Tibial artery (tissue), 4 donors: ENCODE measurements around the gene PLCH2.

Experiments used
- DNase-seq, 2 donors: peaks; one replicate each; pipeline ENCODE4 v3.0.0-alpha.2; 2019
- H3K27ac ChIP-seq, 2 donors: fragments of 200-600 bp; sonication (generic) in 1 of 2; 1 replicate in 1 of 2; 2 replicates in 1 of 2; pipeline ENCODE4 v1.5.1; 2018 to 2019; ENCODE audit warnings: mild to moderate bottlenecking in 1 of 2
- H3K27me3 ChIP-seq, 2 donors: fragments of 200-600 bp; sonication (generic) in 1 of 2; one replicate each; pipeline versions ENCODE4 v1.5.1 to v1.6.0; 2016 to 2019
- H3K36me3 ChIP-seq, 3 donors: fragments of 200-600 bp; sonication (generic) in 2 of 3; one replicate each; pipeline ENCODE4 v1.5.1; 2016 to 2019; ENCODE audit warnings: mild to moderate bottlenecking in 2 of 3
- H3K4me1 ChIP-seq, 4 donors: fragments of 200-600 bp; sonication (generic) in 2 of 4; 1 replicate in 3 of 4; 2 replicates in 1 of 4; pipeline ENCODE4 v1.5.1; 2016 to 2019
- H3K4me3 ChIP-seq, 2 donors: fragments of 200-600 bp; sonication (generic) in 1 of 2; 1 replicate in 1 of 2; 2 replicates in 1 of 2; pipeline ENCODE4 v1.5.1; 2018 to 2019; ENCODE audit warnings: mild to moderate bottlenecking in 2 of 2
- H3K9me3 ChIP-seq, 3 donors: fragments of 200-600 bp; sonication (generic) in 1 of 3; one replicate each; pipeline ENCODE4 v1.5.1; 2016 to 2019
- intact Hi-C: fragments of 100-400 bp; cut with DNase I; formaldehyde crosslinking; loops from one replicate; pipeline ENCODE4 v1.15.0; 2023; ENCODE audit warnings: low total_unique reads
- TF ChIP-seq, protein P1 (sequence below), 2 experiments: fragments of 200-600 bp in 1 of 2; fragments of 450-650 bp in 1 of 2; IDR thresholded peaks; one replicate each; pipeline ENCODE4 v1.5.1; 2017 to 2019; ENCODE audit warnings: antibody characterized with exemption in 2 of 2, mild to moderate bottlenecking in 1 of 2, moderate library complexity in 1 of 2

PLCH2 gene

DNA sequence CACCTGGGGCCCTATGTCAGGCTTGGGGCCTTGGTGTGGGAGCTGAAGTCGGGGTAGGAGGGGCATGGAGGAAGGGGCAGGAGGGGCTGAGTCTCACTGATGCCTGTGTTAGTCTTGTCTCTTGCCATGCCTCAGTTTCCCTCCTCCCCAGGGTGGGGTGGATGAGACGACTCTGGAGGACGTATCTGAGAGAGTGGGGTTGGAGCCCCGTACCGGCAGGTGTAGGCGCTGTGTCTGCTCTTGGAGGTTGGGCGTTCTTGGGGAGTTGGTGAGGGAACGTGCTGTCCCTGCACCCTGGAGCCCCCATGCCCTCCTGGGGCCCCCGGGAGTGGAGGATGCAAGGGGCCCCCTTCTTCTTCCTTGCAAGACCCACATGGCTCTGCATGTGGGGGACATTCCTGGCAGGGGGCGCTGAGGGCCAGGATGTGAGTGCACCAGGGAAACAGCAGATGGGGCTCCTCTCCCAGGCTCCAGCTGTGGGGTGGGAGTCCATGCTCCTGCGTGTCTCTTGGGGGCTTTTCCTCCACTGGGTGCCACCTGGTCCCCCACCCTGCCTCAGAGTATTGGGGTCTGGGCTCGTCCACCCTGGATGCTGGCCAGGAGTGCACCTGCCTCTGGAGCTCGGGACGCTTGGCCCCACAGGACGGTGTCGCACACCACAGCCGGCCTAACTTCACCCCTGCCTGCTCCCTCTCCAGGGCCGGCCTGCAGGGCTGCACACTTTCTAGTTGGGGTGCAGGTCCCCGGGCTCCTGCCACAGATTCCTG is 78.7 kb downstream of the PLCH2 start:
- DNase-seq = no peak
- H3K27me3 ChIP-seq = no peaks in the 10 kb centered on the region
- peak overlapping the region in 1 of 2 donors; percentile 62 for H3K4me3 ChIP-seq
- H3K27ac ChIP-seq = peak overlapping the region; percentile 76 to 78
- TF ChIP-seq, protein P1, sequence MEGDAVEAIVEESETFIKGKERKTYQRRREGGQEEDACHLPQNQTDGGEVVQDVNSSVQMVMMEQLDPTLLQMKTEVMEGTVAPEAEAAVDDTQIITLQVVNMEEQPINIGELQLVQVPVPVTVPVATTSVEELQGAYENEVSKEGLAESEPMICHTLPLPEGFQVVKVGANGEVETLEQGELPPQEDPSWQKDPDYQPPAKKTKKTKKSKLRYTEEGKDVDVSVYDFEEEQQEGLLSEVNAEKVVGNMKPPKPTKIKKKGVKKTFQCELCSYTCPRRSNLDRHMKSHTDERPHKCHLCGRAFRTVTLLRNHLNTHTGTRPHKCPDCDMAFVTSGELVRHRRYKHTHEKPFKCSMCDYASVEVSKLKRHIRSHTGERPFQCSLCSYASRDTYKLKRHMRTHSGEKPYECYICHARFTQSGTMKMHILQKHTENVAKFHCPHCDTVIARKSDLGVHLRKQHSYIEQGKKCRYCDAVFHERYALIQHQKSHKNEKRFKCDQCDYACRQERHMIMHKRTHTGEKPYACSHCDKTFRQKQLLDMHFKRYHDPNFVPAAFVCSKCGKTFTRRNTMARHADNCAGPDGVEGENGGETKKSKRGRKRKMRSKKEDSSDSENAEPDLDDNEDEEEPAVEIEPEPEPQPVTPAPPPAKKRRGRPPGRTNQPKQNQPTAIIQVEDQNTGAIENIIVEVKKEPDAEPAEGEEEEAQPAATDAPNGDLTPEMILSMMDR (IDR thresholded peaks at IDR 0.05) = no peak
- intact Hi-C loops = loop anchor here (5.0 kb wide), 2 partner anchors 33 to 163 kb away; partner anchors contain the start of genes MORN1 and RER1
- peaks cover 0 to 37% (median 22%) of the 10 kb centered on the region in 4 donors for H3K4me1 ChIP-seq
- H3K9me3 ChIP-seq = no peaks in the 10 kb centered on the region
- peaks cover 0 to 18% (median 5%) of the 10 kb centered on the region in 3 donors for H3K36me3 ChIP-seq
